GM23338 (cell line): ENCODE measurements around the gene ADAMTS18. TPM values are rescaled to one million over a fixed set of nuclear protein-coding genes. Genes with fewer than 3 reads are reported as not detected.

Source experiments
- ATAC-seq: fragments of 200-7000 bp; cut with Tn5 transposase; 3 replicates; pipeline ENCODE4 v1.9.1; 2020
- DNase-seq: peaks from one replicate; pipeline ENCODE4 v3.0.0-alpha.2; 2015; ENCODE audit warnings: low spot score
- H2AFZ ChIP-seq: fragments of 200-600 bp; sonication (generic); 2 replicates; pipeline ENCODE4 v1.8.0; 2016; ENCODE audit warnings: antibody characterized with exemption, mild to moderate bottlenecking, moderate library complexity
- H3F3A ChIP-seq: fragments of 200-600 bp; sonication (generic); replicated peaks from 2 replicates; pipeline ENCODE4 v1.8.0; 2017; ENCODE audit warnings: antibody characterized with exemption, mixed run types, low read depth
- H3K27ac ChIP-seq: fragments of 200-600 bp; sonication (generic); 2 replicates; pipeline ENCODE4 v1.6.1; 2016; ENCODE audit warnings: low read depth
- H3K27me3 ChIP-seq: fragments of 200-600 bp; sonication (generic); 2 replicates; pipeline ENCODE4 v1.8.0; 2016; ENCODE audit warnings: mild to moderate bottlenecking, mixed run types, moderate library complexity; ENCODE audit not compliant: insufficient read depth
- H3K36me3 ChIP-seq: fragments of 200-600 bp; sonication (generic); 2 replicates; pipeline ENCODE4 v1.8.0; 2016; ENCODE audit warnings: mild to moderate bottlenecking; ENCODE audit not compliant: insufficient read depth
- H3K4me1 ChIP-seq: fragments of 200-600 bp; sonication (generic); 2 replicates; pipeline ENCODE4 v1.8.0; 2016; ENCODE audit warnings: mild to moderate bottlenecking, moderate library complexity; ENCODE audit not compliant: insufficient read depth
- H3K4me2 ChIP-seq: fragments of 200-600 bp; sonication (generic); 2 replicates; pipeline ENCODE4 v1.7.1; 2017; ENCODE audit warnings: mixed run types
- H3K4me3 ChIP-seq: fragments of 200-600 bp; sonication (generic); 2 replicates; pipeline ENCODE4 v1.6.1; 2016; ENCODE audit warnings: mixed run types
- H3K79me2 ChIP-seq: fragments of 200-600 bp; sonication (generic); replicated peaks from 2 replicates; pipeline ENCODE4 v1.8.0; 2017; ENCODE audit warnings: mild to moderate bottlenecking; ENCODE audit not compliant: insufficient read depth
- H3K9me2 ChIP-seq: fragments of 200-600 bp; sonication (generic); 2 replicates; pipeline ENCODE4 v1.8.0; 2017; ENCODE audit not compliant: insufficient read depth
- H4K20me1 ChIP-seq: fragments of 200-600 bp; sonication (generic); replicated peaks from 2 replicates; pipeline ENCODE4 v1.8.0; 2017; ENCODE audit warnings: mild to moderate bottlenecking; ENCODE audit not compliant: insufficient read depth
- H3K27ac Mint-ChIP-seq: 2 replicates; pipeline ENCODE4 v1.8.0; 2020; ENCODE audit warnings: inconsistent platforms, mild to moderate bottlenecking, moderate library complexity, mixed read lengths
- H3K27me3 Mint-ChIP-seq: 3 replicates; pipeline ENCODE4 v1.8.0; 2022; ENCODE audit warnings: low read depth, mild to moderate bottlenecking, moderate library complexity, mixed read lengths, inconsistent platforms; ENCODE audit not compliant: insufficient read depth, poor library complexity
- H3K36me3 Mint-ChIP-seq: 3 replicates; pipeline ENCODE4 v1.8.0; 2021; ENCODE audit warnings: low read depth, mild to moderate bottlenecking, inconsistent platforms, moderate library complexity, mixed read lengths
- H3K4me1 Mint-ChIP-seq: 3 replicates; pipeline ENCODE4 v1.8.0; 2020; ENCODE audit warnings: mild to moderate bottlenecking, inconsistent platforms, mixed read lengths
- H3K4me3 Mint-ChIP-seq: 3 replicates; pipeline ENCODE4 v1.8.0; 2021; ENCODE audit warnings: moderate library complexity, mild to moderate bottlenecking, inconsistent platforms, mixed read lengths
- H3K9me3 Mint-ChIP-seq: 3 replicates; pipeline ENCODE4 v1.8.0; 2020; ENCODE audit warnings: moderate library complexity, mild to moderate bottlenecking, inconsistent platforms, mixed read lengths
- CREB1 ChIP-seq: fragments of 250-450 bp; sonication (Bioruptor Pico); IDR thresholded peaks from 2 replicates; pipeline ENCODE4 v1.5.0; 2020; ENCODE audit warnings: low read depth, mild to moderate bottlenecking, moderate library complexity
- CTCF ChIP-seq, 2 experiments: fragments of 200-600 bp in 1 of 2; sonication (generic) in 1 of 2; conservative IDR thresholded peaks; 2 replicates each; pipeline versions ENCODE4 v1.5.1 to v1.6.1; 2016 to 2017; ENCODE audit warnings: antibody characterized with exemption in 2 of 2, low read depth in 2 of 2, mild to moderate bottlenecking in 2 of 2, moderate library complexity in 1 of 2
- JUNB ChIP-seq: IDR thresholded peaks from one replicate; pipeline ENCODE4 v1.6.1; 2016; ENCODE audit warnings: antibody characterized with exemption; ENCODE audit not compliant: unreplicated experiment
- NANOG ChIP-seq: IDR thresholded peaks from 2 replicates; pipeline ENCODE4 v1.6.1; 2016; ENCODE audit warnings: antibody characterized with exemption, borderline replicate concordance
- POLR2AphosphoS5 ChIP-seq: IDR thresholded peaks from 2 replicates; pipeline ENCODE4 v1.6.1; 2016; ENCODE audit warnings: antibody characterized with exemption, low read depth
- ZNF331 ChIP-seq: fragments of 250-450 bp; sonication (Bioruptor Pico); IDR thresholded peaks from 2 replicates; pipeline ENCODE4 v1.5.0; 2020; ENCODE audit warnings: low read depth, mild to moderate bottlenecking, moderate library complexity
- polyA plus RNA-seq: library from polyadenylated mRNA; unstranded; fragments of >200 nt; fragmentation: Nextera tagmentation; extraction: Ambion mirVana; gene quantifications from 2 replicates; pipeline ENCODE4 v1.2.1, GENCODE V29; 2016
- total RNA-seq: library from RNA; depleted of rRNA; stranded (reverse); fragments of >200 nt; shearing (Covaris generic); gene quantifications from 2 replicates; pipeline ENCODE4 v1.2.3, GENCODE V29; 2014
- TF ChIP-seq, protein P1 (sequence below): IDR thresholded peaks from one replicate; pipeline ENCODE4 v1.6.1; 2018; ENCODE audit warnings: antibody characterized with exemption; ENCODE audit not compliant: unreplicated experiment

The ADAMTS18 gene
- total and polyA plus RNA-seq, 2 experiments from 2014 or later: 0.15 to 0.90 TPM

DNA sequence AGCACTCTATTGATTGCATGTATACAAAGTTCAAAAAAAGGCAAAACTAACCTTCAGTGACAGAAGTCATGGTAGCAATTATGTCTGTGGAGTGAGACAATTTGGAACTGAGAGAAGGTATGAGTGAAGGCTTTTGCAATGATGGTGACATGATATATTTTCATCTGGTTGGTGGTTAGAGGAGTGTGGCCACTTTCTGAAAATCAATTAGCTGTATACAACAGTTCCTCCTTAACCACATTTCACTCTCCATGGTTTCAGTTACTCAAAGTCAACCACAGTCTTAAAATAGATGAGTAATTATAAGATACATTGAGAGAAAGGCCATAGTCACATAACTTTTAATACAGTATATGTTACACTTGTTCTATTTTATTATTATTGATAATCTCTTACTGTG is 26.2 kb downstream of the ADAMTS18 start (continued):
- TF ChIP-seq, protein P1, sequence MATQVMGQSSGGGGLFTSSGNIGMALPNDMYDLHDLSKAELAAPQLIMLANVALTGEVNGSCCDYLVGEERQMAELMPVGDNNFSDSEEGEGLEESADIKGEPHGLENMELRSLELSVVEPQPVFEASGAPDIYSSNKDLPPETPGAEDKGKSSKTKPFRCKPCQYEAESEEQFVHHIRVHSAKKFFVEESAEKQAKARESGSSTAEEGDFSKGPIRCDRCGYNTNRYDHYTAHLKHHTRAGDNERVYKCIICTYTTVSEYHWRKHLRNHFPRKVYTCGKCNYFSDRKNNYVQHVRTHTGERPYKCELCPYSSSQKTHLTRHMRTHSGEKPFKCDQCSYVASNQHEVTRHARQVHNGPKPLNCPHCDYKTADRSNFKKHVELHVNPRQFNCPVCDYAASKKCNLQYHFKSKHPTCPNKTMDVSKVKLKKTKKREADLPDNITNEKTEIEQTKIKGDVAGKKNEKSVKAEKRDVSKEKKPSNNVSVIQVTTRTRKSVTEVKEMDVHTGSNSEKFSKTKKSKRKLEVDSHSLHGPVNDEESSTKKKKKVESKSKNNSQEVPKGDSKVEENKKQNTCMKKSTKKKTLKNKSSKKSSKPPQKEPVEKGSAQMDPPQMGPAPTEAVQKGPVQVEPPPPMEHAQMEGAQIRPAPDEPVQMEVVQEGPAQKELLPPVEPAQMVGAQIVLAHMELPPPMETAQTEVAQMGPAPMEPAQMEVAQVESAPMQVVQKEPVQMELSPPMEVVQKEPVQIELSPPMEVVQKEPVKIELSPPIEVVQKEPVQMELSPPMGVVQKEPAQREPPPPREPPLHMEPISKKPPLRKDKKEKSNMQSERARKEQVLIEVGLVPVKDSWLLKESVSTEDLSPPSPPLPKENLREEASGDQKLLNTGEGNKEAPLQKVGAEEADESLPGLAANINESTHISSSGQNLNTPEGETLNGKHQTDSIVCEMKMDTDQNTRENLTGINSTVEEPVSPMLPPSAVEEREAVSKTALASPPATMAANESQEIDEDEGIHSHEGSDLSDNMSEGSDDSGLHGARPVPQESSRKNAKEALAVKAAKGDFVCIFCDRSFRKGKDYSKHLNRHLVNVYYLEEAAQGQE: no peak
- no peak for TF ChIP-seq ZNF331 (CRISPR knock-in tag)
- no peak for TF ChIP-seq CTCF (conservative IDR thresholded peaks at IDR 0.05; ENCODE audit: low read depth in 2 of 2)
- TF ChIP-seq POLR2AphosphoS5: no peak
- no peak for TF ChIP-seq JUNB
- no peak for TF ChIP-seq NANOG
- no peak for TF ChIP-seq CREB1

DNA sequence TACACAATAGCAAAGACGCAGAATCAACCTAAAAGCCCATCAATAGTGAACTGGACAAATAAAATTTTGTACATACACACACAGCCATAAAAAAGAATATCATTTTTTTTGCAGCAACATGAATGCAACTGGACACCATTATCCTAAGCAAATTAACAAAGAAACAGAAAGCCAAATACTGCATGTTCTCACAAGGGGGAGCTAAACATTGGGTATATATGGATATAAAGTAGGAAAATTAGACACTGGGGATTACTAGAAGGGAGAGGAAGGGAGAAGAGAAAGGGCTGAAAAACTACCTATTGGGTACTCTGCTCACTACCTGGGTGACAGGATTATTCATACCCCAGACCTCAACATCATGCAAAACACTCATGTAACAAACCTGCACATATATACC is 28.2 kb downstream of the ADAMTS18 start:
- Histone ChIP-seq H3K36me3 (no peaks in the 10 kb centered on the region), H2AFZ (no peak overlapping the region), H3F3A (no peaks in the 10 kb centered on the region), H3K27me3 (no peaks in the 10 kb centered on the region), H3K27ac (no peak overlapping the region), H3K4me2 (no peak overlapping the region), H3K4me1 (peaks cover 9% of the 10 kb centered on the region; the same call in 1 of the 2 replicates), H3K4me3 (no peak overlapping the region), H3K9me2 (peaks cover 10% of the 10 kb centered on the region; the same call in 1 of the 2 replicates), H3K79me2 (no peaks in the 10 kb centered on the region), H4K20me1 (no peaks in the 10 kb centered on the region)
- Mint-ChIP-seq H3K27ac (no peak overlapping the region), H3K9me3 (no peaks in the 10 kb centered on the region; the same call in 2 of the 3 replicates), H3K27me3 (peaks cover 2% of the 10 kb centered on the region), H3K36me3 (no peaks in the 10 kb centered on the region; the same call in 2 of the 3 replicates), H3K4me3 (no peak overlapping the region), H3K4me1 (peaks cover 15% of the 10 kb centered on the region; the same call in 2 of the 3 replicates)
- DNase-seq (peak; percentile 24), ATAC-seq (no peak)
- no peak for TF ChIP-seq NANOG
- TF ChIP-seq CTCF (conservative IDR thresholded peaks at IDR 0.05; ENCODE audit: low read depth in 2 of 2): peak in 1 of 2 experiments; percentile 61; a peak in 3 of 4 replicates
